Keratinocyte (primary cell): ENCODE measurements around the gene GDNF. TPM values are rescaled to one million over a fixed set of nuclear protein-coding genes. Genes with fewer than 3 reads are reported as not detected.

ENCODE experiments used
- DNase-seq: peaks from one replicate; pipeline ENCODE4 v3.0.0-alpha.2; 2011; ENCODE audit warnings: low read depth, missing footprints, low spot score
- FAIRE-seq: peaks from 2 replicates; lab custom pipeline; 2011; peaks lifted over from hg19 to GRCh38; lab: Jason Lieb, UNC
- H2AFZ ChIP-seq: 2 replicates; pipeline ENCODE4 v1.6.0; 2012; ENCODE audit warnings: low read length, control low read depth, inconsistent platforms; ENCODE audit not compliant: control insufficient read depth
- H3K27ac ChIP-seq: 2 replicates; pipeline ENCODE4 v1.5.1; 2011; ENCODE audit warnings: low read length; ENCODE audit not compliant: control insufficient read depth, insufficient read depth
- H3K27me3 ChIP-seq: 3 replicates; pipeline ENCODE4 v1.6.0; 2011; ENCODE audit warnings: low read length; ENCODE audit not compliant: control insufficient read depth, insufficient read depth; ENCODE audit errors: extremely low read depth
- H3K36me3 ChIP-seq, 2 experiments: 2 replicates in 1 of 2; 3 replicates in 1 of 2; pipeline ENCODE4 v1.5.1; 2011; ENCODE audit warnings: low read length in 2 of 2, mild to moderate bottlenecking in 1 of 2; ENCODE audit not compliant: control insufficient read depth in 2 of 2, insufficient read depth in 2 of 2; ENCODE audit errors: extremely low read depth in 1 of 2
- H3K4me1 ChIP-seq: 3 replicates; pipeline ENCODE4 v1.5.1; 2011; ENCODE audit warnings: low read length; ENCODE audit not compliant: control insufficient read depth, insufficient read depth; ENCODE audit errors: extremely low read depth
- H3K4me2 ChIP-seq: 3 replicates; pipeline ENCODE4 v1.6.0; 2011; ENCODE audit warnings: low read depth, low read length; ENCODE audit not compliant: control insufficient read depth, insufficient read depth; ENCODE audit errors: extremely low read depth
- H3K4me3 ChIP-seq, 3 experiments: fragments of 200-600 bp in 1 of 3; sonication (generic) in 1 of 3; 2 replicates in 2 of 3; 3 replicates in 1 of 3; pipeline ENCODE4 v1.5.1; 2011 to 2016; ENCODE audit warnings: low read length in 3 of 3, mild to moderate bottlenecking in 3 of 3, control low read depth in 2 of 3, inconsistent platforms in 1 of 3, low read depth in 1 of 3, mixed read lengths in 1 of 3, mixed run types in 1 of 3, moderate library complexity in 1 of 3; ENCODE audit not compliant: control insufficient read depth in 2 of 3, insufficient read depth in 2 of 3; ENCODE audit errors: extremely low read depth in 1 of 3
- H3K79me2 ChIP-seq: 2 replicates; pipeline ENCODE4 v1.6.0; 2012; ENCODE audit warnings: low read length; ENCODE audit not compliant: control insufficient read depth, insufficient read depth
- H3K9ac ChIP-seq: 3 replicates; pipeline ENCODE4 v1.6.0; 2011; ENCODE audit warnings: low read length; ENCODE audit not compliant: control insufficient read depth, insufficient read depth; ENCODE audit errors: extremely low read depth
- H3K9me1 ChIP-seq: 3 replicates; pipeline ENCODE4 v1.6.0; 2011; ENCODE audit warnings: low read length; ENCODE audit not compliant: control insufficient read depth, insufficient read depth; ENCODE audit errors: extremely low read depth
- H3K9me3 ChIP-seq: 2 replicates; pipeline ENCODE4 v1.5.1; 2012; ENCODE audit warnings: low read depth, low read length; ENCODE audit not compliant: control insufficient read depth
- H4K20me1 ChIP-seq: 3 replicates; pipeline ENCODE4 v1.6.0; 2011; ENCODE audit warnings: low read length; ENCODE audit not compliant: control insufficient read depth, insufficient read depth; ENCODE audit errors: extremely low read depth
- EZH2 ChIP-seq: IDR thresholded peaks from one replicate; pipeline ENCODE4 v1.6.1; 2012; ENCODE audit warnings: inconsistent platforms, mild to moderate bottlenecking, low read length, moderate library complexity
- dilution Hi-C: fragments of 300-500 bp; cut with MboI; formaldehyde crosslinking; loops from one replicate; pipeline ENCODE4 v1.7.0; 2020; ENCODE audit warnings: low sequenced_read_pairs; ENCODE audit not compliant: extremely low pct_ligation_motif_present
- polyA plus RNA-seq, 5 experiments: library from polyadenylated mRNA; depleted of rRNA in 3 of 5; stranded (reverse) in 3 of 5; stranded (forward) in 1 of 5; unstranded in 1 of 5; fragments of >200 nt; gene quantifications; 1 replicate in 1 of 5; 2 replicates in 3 of 5; 3 replicates in 1 of 5; pipeline versions ENCODE4 v1.2.1 to v1.2.3, GENCODE V29; 2011 to 2012; ENCODE audit warnings: missing spikeins in 2 of 5, low read depth in 1 of 5, low replicate concordance in 1 of 5
- TF ChIP-seq, protein P1 (sequence below), 3 experiments: IDR thresholded peaks in 1 of 3; conservative IDR thresholded peaks in 1 of 3; optimal IDR thresholded peaks in 1 of 3; 2 replicates in 2 of 3; 3 replicates in 1 of 3; pipeline versions ENCODE3 to v1.5.1; 2011; ENCODE audit warnings: low read length in 3 of 3, mild to moderate bottlenecking in 3 of 3, moderate library complexity in 2 of 3, control low read depth in 1 of 3, inconsistent platforms in 1 of 3; ENCODE audit not compliant: insufficient read depth in 2 of 3; ENCODE audit errors: extremely low read depth in 1 of 3

GDNF gene
- polyA plus RNA-seq, 1 donor (not counting 4 experiments of a cell fraction or from before 2014, with no cell fraction given) = 2.4 TPM

DNA sequence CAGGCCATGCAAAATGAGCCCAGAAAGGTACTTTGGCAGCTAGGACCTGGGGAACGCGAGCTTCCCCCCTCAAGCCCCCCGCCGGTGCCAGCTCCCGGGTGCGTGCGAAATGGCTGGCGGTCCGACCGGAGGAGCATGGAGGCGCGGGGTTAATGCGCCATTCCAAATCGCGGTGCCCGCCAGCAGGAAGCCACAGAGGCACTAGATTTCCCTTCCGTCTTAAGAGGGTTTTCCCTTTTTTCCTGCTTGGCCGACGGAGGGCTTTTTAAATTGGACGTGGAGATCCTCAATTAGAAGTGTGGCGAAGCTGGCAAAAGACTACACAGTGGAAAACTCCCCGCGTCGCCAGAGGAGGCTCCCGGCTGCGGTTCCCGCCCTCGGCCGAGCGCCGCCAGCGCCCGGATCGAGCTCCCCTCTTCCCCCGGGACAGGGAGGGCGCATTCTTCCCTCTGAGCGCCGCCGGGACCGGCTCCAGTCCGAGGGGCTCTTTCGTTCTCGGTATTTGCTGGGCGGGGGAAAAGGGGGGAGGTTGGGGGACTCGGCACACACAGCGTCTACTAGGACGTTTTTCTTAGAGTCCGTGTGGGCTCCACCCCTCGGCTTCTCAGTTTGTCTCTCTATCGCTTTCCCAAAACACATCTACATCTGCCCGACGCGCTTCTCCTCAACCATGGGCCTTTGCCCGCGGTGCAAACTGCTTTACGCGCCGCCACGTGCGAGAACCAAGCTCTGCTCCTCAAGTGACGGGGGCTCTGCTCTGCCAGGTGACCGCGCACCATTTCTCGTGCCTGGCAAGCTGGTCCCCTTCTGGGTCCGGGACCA is 3.0 kb downstream of the GDNF start:
- peak overlapping the region; percentile 96 for H3K4me2 ChIP-seq
- peaks cover 0 to 4% of the 10 kb centered on the region in 2 experiments for H3K36me3 ChIP-seq
- no peak for TF ChIP-seq EZH2
- TF ChIP-seq, protein P1, sequence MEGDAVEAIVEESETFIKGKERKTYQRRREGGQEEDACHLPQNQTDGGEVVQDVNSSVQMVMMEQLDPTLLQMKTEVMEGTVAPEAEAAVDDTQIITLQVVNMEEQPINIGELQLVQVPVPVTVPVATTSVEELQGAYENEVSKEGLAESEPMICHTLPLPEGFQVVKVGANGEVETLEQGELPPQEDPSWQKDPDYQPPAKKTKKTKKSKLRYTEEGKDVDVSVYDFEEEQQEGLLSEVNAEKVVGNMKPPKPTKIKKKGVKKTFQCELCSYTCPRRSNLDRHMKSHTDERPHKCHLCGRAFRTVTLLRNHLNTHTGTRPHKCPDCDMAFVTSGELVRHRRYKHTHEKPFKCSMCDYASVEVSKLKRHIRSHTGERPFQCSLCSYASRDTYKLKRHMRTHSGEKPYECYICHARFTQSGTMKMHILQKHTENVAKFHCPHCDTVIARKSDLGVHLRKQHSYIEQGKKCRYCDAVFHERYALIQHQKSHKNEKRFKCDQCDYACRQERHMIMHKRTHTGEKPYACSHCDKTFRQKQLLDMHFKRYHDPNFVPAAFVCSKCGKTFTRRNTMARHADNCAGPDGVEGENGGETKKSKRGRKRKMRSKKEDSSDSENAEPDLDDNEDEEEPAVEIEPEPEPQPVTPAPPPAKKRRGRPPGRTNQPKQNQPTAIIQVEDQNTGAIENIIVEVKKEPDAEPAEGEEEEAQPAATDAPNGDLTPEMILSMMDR (optimal IDR thresholded peaks at IDR 0.05 in 1 of 3, IDR thresholded peaks at IDR 0.05 in 1 of 3, conservative IDR thresholded peaks at IDR 0.05 in 1 of 3; ENCODE audit: extremely low read depth in 1 of 3, insufficient read depth in 2 of 3, low read length in 3 of 3) = no peak
- no peaks in the 10 kb centered on the region for H3K9me3 ChIP-seq
- peaks cover 57% of the 10 kb centered on the region for H3K79me2 ChIP-seq
- H2AFZ ChIP-seq = peak overlapping the region; percentile 85
- no peaks in the 10 kb centered on the region for H3K27me3 ChIP-seq
- peak overlapping the region; percentile 81 for H3K9ac ChIP-seq
- no peaks in the 10 kb centered on the region for H3K9me1 ChIP-seq
- H3K4me3 ChIP-seq = peak overlapping the region; percentile 55 to 91 (median 76)
- peaks cover 34% of the 10 kb centered on the region for H3K4me1 ChIP-seq
- dilution Hi-C loops = no loop called here
- no peak for FAIRE-seq
- no peak for DNase-seq
- no peaks in the 10 kb centered on the region for H4K20me1 ChIP-seq
- peak overlapping the region; percentile 61 for H3K27ac ChIP-seq

DNA sequence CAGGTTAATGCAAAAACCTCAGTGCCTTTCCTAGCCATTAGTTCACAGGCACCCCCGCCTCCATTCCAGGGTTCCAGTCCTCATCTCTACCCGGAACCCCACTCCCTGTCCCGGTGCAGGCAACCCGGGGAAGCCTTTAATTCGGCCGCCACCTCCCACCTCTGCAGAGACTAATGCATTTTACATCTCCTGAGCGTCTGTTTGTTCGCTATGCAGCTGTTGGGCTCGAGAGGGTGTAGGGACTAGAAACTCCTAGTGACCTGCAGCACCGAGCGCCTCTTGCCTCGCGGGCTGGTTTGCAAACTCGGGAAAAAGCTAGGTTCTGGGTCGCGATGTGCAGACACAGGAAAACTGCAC is 3.6 kb downstream of the GDNF start:
- peak overlapping the region in 2 of 3 experiments; percentile 76 to 91 for H3K4me3 ChIP-seq
- no peak for FAIRE-seq
- H3K4me1 ChIP-seq = peaks cover 35% of the 10 kb centered on the region
- no peaks in the 10 kb centered on the region for H4K20me1 ChIP-seq
- H2AFZ ChIP-seq = no peak overlapping the region
- H3K36me3 ChIP-seq = peaks cover 0 to 4% of the 10 kb centered on the region in 2 experiments
- no peak overlapping the region for H3K9ac ChIP-seq
- H3K9me3 ChIP-seq = no peaks in the 10 kb centered on the region
- H3K4me2 ChIP-seq = peak overlapping the region; percentile 96
- TF ChIP-seq, protein P1 (optimal IDR thresholded peaks at IDR 0.05 in 1 of 3, IDR thresholded peaks at IDR 0.05 in 1 of 3, conservative IDR thresholded peaks at IDR 0.05 in 1 of 3; ENCODE audit: extremely low read depth in 1 of 3, insufficient read depth in 2 of 3, low read length in 3 of 3) = no peak
- no peak for TF ChIP-seq EZH2
- no peak overlapping the region for H3K27ac ChIP-seq
- dilution Hi-C loops = no loop called here
- no peaks in the 10 kb centered on the region for H3K27me3 ChIP-seq
- no peak for DNase-seq
- peaks cover 62% of the 10 kb centered on the region for H3K79me2 ChIP-seq
- no peaks in the 10 kb centered on the region for H3K9me1 ChIP-seq
